Measurements from ENCODE around the gene YBEY. TPM values are rescaled to one million over a fixed set of nuclear protein-coding genes. Genes with fewer than 3 reads are reported as not detected.
A peak's percentile ranks its signal among the peaks of the same experiment; 100 is the strongest.

The YBEY gene
- total RNA-seq, 1 donor from 2014 or later: 23.0 TPM

GRCh38 chr21:46329796-46330195 lies 43.7 kb downstream of the YBEY start:
- H3K4me1 Mint-ChIP-seq: peaks cover 14% of the 10 kb centered on the region
- no peak overlapping the region for H3K4me3 Mint-ChIP-seq
- no peak for TF ChIP-seq CTCF (conservative IDR thresholded peaks at IDR 0.05)
- peaks cover 9% of the 10 kb centered on the region for H3K36me3 Mint-ChIP-seq (ENCODE audit: low read depth)
- H3K27me3 Mint-ChIP-seq (ENCODE audit: low read depth): no peaks in the 10 kb centered on the region
- no peak overlapping the region for H3K27ac Mint-ChIP-seq (ENCODE audit: unreplicated experiment)
- H3K9me3 Mint-ChIP-seq: no peaks in the 10 kb centered on the region
- no peak for DNase-seq (ENCODE audit: low read depth, low spot score)

- Mint-ChIP-seq H3K4me3 (no peak overlapping the region), H3K9me3 (no peaks in the 10 kb centered on the region), H3K4me1 (no peaks in the 10 kb centered on the region), H3K27ac (ENCODE audit: unreplicated experiment) (no peak overlapping the region), H3K36me3 (ENCODE audit: low read depth) (peaks cover 17% of the 10 kb centered on the region), H3K27me3 (ENCODE audit: low read depth) (no peaks in the 10 kb centered on the region)
- TF ChIP-seq CTCF (conservative IDR thresholded peaks at IDR 0.05): no peak
- no peak for DNase-seq (ENCODE audit: low read depth, low spot score)
Measured at GRCh38 chr21:46334351-46335140, 48.4 kb downstream of the YBEY start.

GRCh38 chr21:46336603-46337002 lies 50.5 kb downstream of the YBEY start:
- Mint-ChIP-seq H3K4me3 (no peak overlapping the region), H3K27me3 (ENCODE audit: low read depth) (no peaks in the 10 kb centered on the region), H3K27ac (ENCODE audit: unreplicated experiment) (no peak overlapping the region), H3K4me1 (no peaks in the 10 kb centered on the region), H3K36me3 (ENCODE audit: low read depth) (peaks cover 24% of the 10 kb centered on the region), H3K9me3 (no peaks in the 10 kb centered on the region)
- DNase-seq (ENCODE audit: low read depth, low spot score): no peak
- TF ChIP-seq CTCF (conservative IDR thresholded peaks at IDR 0.05): no peak

- H3K9me3 Mint-ChIP-seq: no peaks in the 10 kb centered on the region
- DNase-seq (ENCODE audit: low read depth, low spot score): no peak
- TF ChIP-seq CTCF (conservative IDR thresholded peaks at IDR 0.05): no peak
- no peaks in the 10 kb centered on the region for H3K27me3 Mint-ChIP-seq (ENCODE audit: low read depth)
- H3K4me1 Mint-ChIP-seq: no peaks in the 10 kb centered on the region
- H3K4me3 Mint-ChIP-seq: no peak overlapping the region
- peaks cover 24% of the 10 kb centered on the region for H3K36me3 Mint-ChIP-seq (ENCODE audit: low read depth)
- H3K27ac Mint-ChIP-seq (ENCODE audit: unreplicated experiment): peak overlapping the region; percentile 8
Measured at GRCh38 chr21:46340998-46341397, 54.9 kb downstream of the YBEY start.

GRCh38 chr21:46344219-46344915 lies 58.2 kb downstream of the YBEY start:
- Mint-ChIP-seq H3K4me1 (no peaks in the 10 kb centered on the region), H3K9me3 (no peaks in the 10 kb centered on the region), H3K27ac (ENCODE audit: unreplicated experiment) (no peak overlapping the region), H3K4me3 (no peak overlapping the region), H3K36me3 (ENCODE audit: low read depth) (peaks cover 14% of the 10 kb centered on the region), H3K27me3 (ENCODE audit: low read depth) (no peaks in the 10 kb centered on the region)
- no peak for DNase-seq (ENCODE audit: low read depth, low spot score)
- no peak for TF ChIP-seq CTCF (conservative IDR thresholded peaks at IDR 0.05)

Measured in neural crest cell (in vitro differentiated cells).